Spleen (tissue), 7 donors: ENCODE measurements around the gene PDE4D.

Experiments used
- CTCF ChIP-seq, 11 experiments: fragments of 200-600 bp in 7 of 11; fragments of 450-650 bp in 4 of 11; sonication (generic) in 4 of 11; IDR thresholded peaks in 8 of 11; conservative IDR thresholded peaks in 3 of 11; 1 replicate in 7 of 11; 2 replicates in 4 of 11; pipeline versions ENCODE4 v1.4.0 to v1.8.0; 2016 to 2021; ENCODE audit warnings: antibody characterized with exemption in 11 of 11, inconsistent platforms in 4 of 11, mild to moderate bottlenecking in 1 of 11
- POLR2A ChIP-seq, 3 donors: fragments of 450-650 bp; IDR thresholded peaks; one replicate each; pipeline ENCODE4 v1.5.1; 2017; ENCODE audit warnings: antibody characterized with exemption in 3 of 3, mild to moderate bottlenecking in 1 of 3
- donor health status: DM: no; HTN: no; CAD: no; lungs with moderate emphysema.
- donor health status: DM: no; HTN: no; CAD: no.
- donor health status: DM: no; HTN: no; CAD: no.

GRCh38 chr5:59107692-59108091 lies 785.8 kb downstream of the PDE4D start:
- TF ChIP-seq CTCF (IDR thresholded peaks at IDR 0.05 in 8 of 11, conservative IDR thresholded peaks at IDR 0.05 in 3 of 11): no peak
- no peak for TF ChIP-seq POLR2A (IDR thresholded peaks at IDR 0.05)
